Skin epidermis (tissue), 12 donors: Measurements from ENCODE around the gene HES3.
"Not testable (repeated sequence)": the region's sequence is repeated elsewhere in the genome, so short reads cannot be mapped to it uniquely, and the experiment has no call there.

ENCODE experiments used
- H3K27ac ChIP-seq, 21 experiments: fragments of 200-600 bp; sonication (generic) in 11 of 21; one replicate each; pipeline ENCODE4 v1.5.0; 2020; ENCODE audit warnings: mild to moderate bottlenecking in 3 of 21, inconsistent platforms in 2 of 21, moderate library complexity in 2 of 21
- H3K4me3 ChIP-seq, 7 experiments: fragments of 200-600 bp; sonication (generic) in 2 of 7; one replicate each; pipeline ENCODE4 v1.5.0; 2020; ENCODE audit warnings: inconsistent platforms in 2 of 7, mild to moderate bottlenecking in 2 of 7, moderate library complexity in 1 of 7

The HES3 gene

GRCh38 chr1:6212193-6212959 lies 31.6 kb upstream of the HES3 start:
- Histone ChIP-seq H3K27ac (no peak overlapping the region), H3K4me3 (no peak overlapping the region)

- Histone ChIP-seq H3K4me3 (no peak overlapping the region), H3K27ac (peak overlapping the region in 1 of 21 experiments; percentile 14)
Measured at GRCh38 chr1:6218375-6219164, 25.4 kb upstream of the HES3 start.

- not testable (repeated sequence) for H3K4me3 ChIP-seq
- H3K27ac ChIP-seq, result peak overlapping the region in 11 of 21 experiments; percentile 12 to 75 (median 35)
Measured at GRCh38 chr1:6219641-6220040, 24.3 kb upstream of the HES3 start.

GRCh38 chr1:6220236-6220635 lies 23.7 kb upstream of the HES3 start:
- no peak overlapping the region for H3K4me3 ChIP-seq
- H3K27ac ChIP-seq, result peak overlapping the region in 12 of 21 experiments; percentile 12 to 75 (median 40)

GRCh38 chr1:6221210-6221784 lies 22.7 kb upstream of the HES3 start:
- no peak overlapping the region for H3K4me3 ChIP-seq
- peak overlapping the region in 5 of 21 experiments; percentile 39 to 75 (median 52) for H3K27ac ChIP-seq

GRCh38 chr1:6222636-6223035 lies 21.3 kb upstream of the HES3 start:
- peak overlapping the region in 6 of 21 experiments; percentile 13 to 46 (median 28) for H3K27ac ChIP-seq

GRCh38 chr1:6223617-6224016 lies 20.4 kb upstream of the HES3 start:
- Histone ChIP-seq H3K4me3 (no peak overlapping the region), H3K27ac (no peak overlapping the region)

More at GRCh38 chr1:6222636-6223035, 21.3 kb upstream of the HES3 start:
- H3K4me3 ChIP-seq, result no peak overlapping the region

GRCh38 chr1:6224718-6225117 lies 19.3 kb upstream of the HES3 start:
- no peak overlapping the region for H3K27ac ChIP-seq
- H3K4me3 ChIP-seq, result no peak overlapping the region

GRCh38 chr1:6225651-6226050 lies 18.3 kb upstream of the HES3 start:
- H3K4me3 ChIP-seq, result no peak overlapping the region
- no peak overlapping the region for H3K27ac ChIP-seq

- no peak overlapping the region for H3K4me3 ChIP-seq
- H3K27ac ChIP-seq, result no peak overlapping the region
Measured at GRCh38 chr1:6233376-6233775, 10.6 kb upstream of the HES3 start.

- peak overlapping the region; percentile 58 to 88 (median 76) for H3K4me3 ChIP-seq
- H3K27ac ChIP-seq, result peak overlapping the region in 18 of 21 experiments; percentile 8 to 85 (median 72)
Measured at GRCh38 chr1:6234502-6235295, 9.3 kb upstream of the HES3 start.

- Histone ChIP-seq H3K4me3 (peak overlapping the region; percentile 58 to 88 (median 76)), H3K27ac (peak overlapping the region; percentile 28 to 85 (median 73))
Measured at GRCh38 chr1:6235296-6235677, 8.7 kb upstream of the HES3 start.

- no peak overlapping the region for H3K27ac ChIP-seq
Measured at GRCh38 chr1:6237093-6237492, 6.9 kb upstream of the HES3 start.

GRCh38 chr1:6239213-6239752 lies 4.7 kb upstream of the HES3 start:
- Histone ChIP-seq H3K27ac (no peak overlapping the region), H3K4me3 (no peak overlapping the region)

More at GRCh38 chr1:6237093-6237492, 6.9 kb upstream of the HES3 start:
- no peak overlapping the region for H3K4me3 ChIP-seq

GRCh38 chr1:6239950-6240768 lies 3.8 kb upstream of the HES3 start:
- Histone ChIP-seq H3K27ac (no peak overlapping the region), H3K4me3 (no peak overlapping the region)

GRCh38 chr1:6241107-6241886 lies 2.7 kb upstream of the HES3 start:
- H3K4me3 ChIP-seq, result no peak overlapping the region
- no peak overlapping the region for H3K27ac ChIP-seq

GRCh38 chr1:6241887-6242740 lies 1.9 kb upstream of the HES3 start:
- H3K4me3 ChIP-seq, result peak overlapping the region in 1 of 7 experiments; percentile 3
- no peak overlapping the region for H3K27ac ChIP-seq
